G401.6 (cell line): ENCODE results near the gene VPS8.

Experiments
- FAIRE-seq: peaks from 2 replicates; lab custom pipeline; 2012; peaks lifted over from hg19 to GRCh38; lab: Jason Lieb, UNC

VPS8 gene

GRCh38 chr3:185093116-185093515 is 281.1 kb downstream of the VPS8 start:
- FAIRE-seq, result no peak

- no peak for FAIRE-seq
Measured at GRCh38 chr3:185094697-185095096, 282.7 kb downstream of the VPS8 start.
